Endodermal cell (in vitro differentiated cells): Measurements from ENCODE around the gene WDR35. TPM values are rescaled to one million over a fixed set of nuclear protein-coding genes. Genes with fewer than 3 reads are reported as not detected.

Experiments
- DNase-seq: peaks from one replicate; pipeline ENCODE4 v3.0.0-alpha.2; 2017
- H3K27ac ChIP-seq: 2 replicates; pipeline ENCODE4 v1.5.1; 2013; ENCODE audit warnings: mild to moderate bottlenecking, low read depth, low read length, moderate library complexity
- H3K27me3 ChIP-seq: 2 replicates; pipeline ENCODE4 v1.6.1; 2013; ENCODE audit warnings: mild to moderate bottlenecking, low read length, moderate library complexity; ENCODE audit not compliant: insufficient read depth, control insufficient read depth, poor library complexity, severe bottlenecking
- H3K36me3 ChIP-seq: 2 replicates; pipeline ENCODE4 v1.7.0; 2013; ENCODE audit warnings: mild to moderate bottlenecking, low read length, moderate library complexity; ENCODE audit not compliant: control insufficient read depth, insufficient read depth
- H3K4me1 ChIP-seq: one replicate; pipeline ENCODE4 v1.7.0; 2013; ENCODE audit warnings: low read length; ENCODE audit not compliant: control insufficient read depth, insufficient read depth
- H3K4me3 ChIP-seq: 2 replicates; pipeline ENCODE4 v1.5.1; 2013; ENCODE audit warnings: mild to moderate bottlenecking, low read length, moderate library complexity
- H3K9ac ChIP-seq: 2 replicates; pipeline ENCODE4 v1.6.1; 2013; ENCODE audit warnings: mild to moderate bottlenecking, low read length, moderate library complexity; ENCODE audit not compliant: poor library complexity, severe bottlenecking; ENCODE audit errors: extremely low read depth
- H3K9me3 ChIP-seq: 2 replicates; pipeline ENCODE4 v1.6.1; 2013; ENCODE audit warnings: mild to moderate bottlenecking, low read length, moderate library complexity; ENCODE audit not compliant: control insufficient read depth
- H3K27ac Mint-ChIP-seq: 2 replicates; pipeline ENCODE4 v1.8.0; 2020; ENCODE audit warnings: mixed read lengths
- H3K27me3 Mint-ChIP-seq: 2 replicates; pipeline ENCODE4 v1.8.0; 2021; ENCODE audit warnings: mild to moderate bottlenecking, mixed read lengths; ENCODE audit not compliant: insufficient read depth
- H3K36me3 Mint-ChIP-seq: 2 replicates; pipeline ENCODE4 v1.8.0; 2020; ENCODE audit warnings: low read depth, mixed read lengths
- H3K4me1 Mint-ChIP-seq: 2 replicates; pipeline ENCODE4 v1.8.0; 2020; ENCODE audit warnings: mixed read lengths
- H3K4me3 Mint-ChIP-seq: 2 replicates; pipeline ENCODE4 v1.8.0; 2020; ENCODE audit warnings: mild to moderate bottlenecking, moderate library complexity, mixed read lengths
- H3K9me3 Mint-ChIP-seq: 2 replicates; pipeline ENCODE4 v1.8.0; 2020; ENCODE audit warnings: mild to moderate bottlenecking, mixed read lengths
- CTCF ChIP-seq: fragments of 200-600 bp; sonication (generic); conservative IDR thresholded peaks from 2 replicates; pipeline ENCODE4 v1.5.0; 2021; ENCODE audit warnings: antibody characterized with exemption, mild to moderate bottlenecking
- WGBS, 2 experiments: methylation state at CpG; one replicate each; pipeline versions ENCODE4 v1.1.5 to v1.1.7; 2013; ENCODE audit warnings: missing lambda C conversion rate in 2 of 2, mixed read lengths in 1 of 2; ENCODE audit not compliant: insufficient coverage in 1 of 2, insufficient read length in 1 of 2; 5-methylcytosine and 5-hydroxymethylcytosine counted together
- total RNA-seq, 2 donors: library from RNA; stranded (reverse); fragmentation: NEBNext Ultra II Directional in 1 of 2; extraction: Animal tissue kit (Norgen Biotek cat#: 25700) in 1 of 2; gene quantifications; 2 replicates in 1 of 2; 3 replicates in 1 of 2; pipeline ENCODE4 v1.2.1, GENCODE V29; 2021

The WDR35 gene
- total RNA-seq, 2 donors from 2014 or later = 11.3 to 13.5 TPM

DNA sequence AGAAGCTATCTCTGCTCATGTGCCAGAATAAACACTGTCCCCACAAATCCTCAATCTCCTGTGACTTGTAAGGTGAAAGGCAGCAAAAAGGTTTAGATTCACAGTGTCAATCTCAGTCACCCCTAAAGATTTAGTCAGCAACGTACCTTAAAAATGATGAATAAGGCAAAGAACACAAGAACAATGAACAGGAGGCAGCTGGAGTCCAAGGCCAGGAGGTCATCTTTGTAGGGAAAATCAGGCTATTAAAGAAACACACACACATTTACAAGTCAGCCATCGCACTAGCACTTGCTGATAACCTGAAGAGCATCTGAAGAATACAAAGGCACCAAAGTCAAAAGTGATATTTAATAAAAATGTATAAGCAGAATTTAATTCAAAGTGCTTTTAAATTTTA is 44.9 kb upstream of the WDR35 start:
- no peaks in the 10 kb centered on the region for H3K27me3 ChIP-seq
- DNase-seq = no peak
- peaks cover 85% of the 10 kb centered on the region for H3K36me3 Mint-ChIP-seq
- H3K27ac Mint-ChIP-seq = no peak overlapping the region
- peaks cover 8% of the 10 kb centered on the region for H3K9me3 ChIP-seq
- WGBS, 2 experiments = 96% methylated on average over 2 of the region's 2 CpGs; no CpG with 5 or more reads in 1 of the 2 experiments
- H3K36me3 ChIP-seq = peaks cover 96% of the 10 kb centered on the region
- no peaks in the 10 kb centered on the region for H3K9me3 Mint-ChIP-seq
- H3K27me3 Mint-ChIP-seq = no peaks in the 10 kb centered on the region
- H3K4me3 Mint-ChIP-seq = no peak overlapping the region
- H3K4me1 Mint-ChIP-seq = peaks cover 28% of the 10 kb centered on the region
- no peak overlapping the region for H3K27ac ChIP-seq
- H3K4me3 ChIP-seq = no peak overlapping the region
- H3K4me1 ChIP-seq = peaks cover 13% of the 10 kb centered on the region
- no peak overlapping the region for H3K9ac ChIP-seq
- TF ChIP-seq CTCF = no peak

- H3K9me3 ChIP-seq = peaks cover 9% of the 10 kb centered on the region
- 95 to 100% methylated on average over 1 to 4 of the region's 4 CpGs for WGBS, 2 experiments
- no peak overlapping the region for H3K9ac ChIP-seq
- peaks cover 100% of the 10 kb centered on the region for H3K36me3 ChIP-seq
- Mint-ChIP-seq H3K9me3 (no peaks in the 10 kb centered on the region), H3K4me1 (peaks cover 28% of the 10 kb centered on the region), H3K4me3 (no peak overlapping the region), H3K27ac (peak overlapping the region; percentile 18), H3K36me3 (peaks cover 86% of the 10 kb centered on the region), H3K27me3 (no peaks in the 10 kb centered on the region)
- H3K4me1 ChIP-seq = peaks cover 13% of the 10 kb centered on the region
- no peaks in the 10 kb centered on the region for H3K27me3 ChIP-seq
- no peak for DNase-seq
- no peak overlapping the region for H3K27ac ChIP-seq
- H3K4me3 ChIP-seq = no peak overlapping the region
- TF ChIP-seq CTCF = no peak
Measured at GRCh38 chr2:20034218-20034617, 44.3 kb upstream of the WDR35 start.

- H3K27ac Mint-ChIP-seq = no peak overlapping the region
- Histone ChIP-seq H3K4me1 (peaks cover 13% of the 10 kb centered on the region), H3K27me3 (no peaks in the 10 kb centered on the region), H3K4me3 (no peak overlapping the region), H3K36me3 (peaks cover 100% of the 10 kb centered on the region), H3K9me3 (peaks cover 9% of the 10 kb centered on the region), H3K27ac (no peak overlapping the region), H3K9ac (no peak overlapping the region)
- peaks cover 24% of the 10 kb centered on the region for H3K4me1 Mint-ChIP-seq
- DNase-seq = no peak
- no peaks in the 10 kb centered on the region for H3K27me3 Mint-ChIP-seq
- H3K4me3 Mint-ChIP-seq = no peak overlapping the region
- 97% methylated on average over 3 of the region's 3 CpGs for whole genome bisulfite sequencing, 2 experiments
- TF ChIP-seq CTCF = no peak
- H3K9me3 Mint-ChIP-seq = no peaks in the 10 kb centered on the region
- peaks cover 87% of the 10 kb centered on the region for H3K36me3 Mint-ChIP-seq
Measured at GRCh38 chr2:20033322-20033721, 43.4 kb upstream of the WDR35 start.
